H1 (cell line): ENCODE results near the gene TRIM56. TPM values are rescaled to one million over a fixed set of nuclear protein-coding genes. Genes with fewer than 3 reads are reported as not detected.

ENCODE experiments used
- CBX8 ChIP-seq: fragments of 300-800, 300-1000 bp; sonication (generic); IDR thresholded peaks from 2 replicates; pipeline ENCODE4 v1.7.1; 2016; ENCODE audit warnings: low read depth, low read length, borderline replicate concordance
- CHD7 ChIP-seq: fragments of 300-600 bp; sonication (generic); IDR thresholded peaks from 2 replicates; pipeline ENCODE4 v1.7.1; 2012; ENCODE audit warnings: low read length, moderate library complexity, mild to moderate bottlenecking, inconsistent platforms; ENCODE audit not compliant: insufficient replicate concordance
- EP300 ChIP-seq, 2 experiments: IDR thresholded peaks; 1 replicate in 1 of 2; 2 replicates in 1 of 2; pipeline ENCODE4 v1.6.1; 2011 to 2012; ENCODE audit warnings: low read depth in 2 of 2, low read length in 2 of 2, mild to moderate bottlenecking in 2 of 2, borderline replicate concordance in 1 of 2, inconsistent platforms in 1 of 2, moderate library complexity in 1 of 2
- HDAC2 ChIP-seq, 2 experiments: fragments of 300-600 bp in 1 of 2; sonication (generic) in 1 of 2; IDR thresholded peaks; 2 replicates each; pipeline ENCODE4 v1.6.1; 2011 to 2012; ENCODE audit warnings: low read depth in 2 of 2, low read length in 2 of 2, mild to moderate bottlenecking in 2 of 2, moderate library complexity in 2 of 2, borderline replicate concordance in 1 of 2, inconsistent platforms in 1 of 2
- RNF2 ChIP-seq: fragments of 200-900, 300-1000 bp; sonication (generic); IDR thresholded peaks from 2 replicates; pipeline ENCODE4 v1.7.1; 2016; ENCODE audit warnings: borderline replicate concordance, low read depth, mild to moderate bottlenecking, antibody characterized with exemption, low read length; ENCODE audit not compliant: poor library complexity, severe bottlenecking; ENCODE audit errors: missing control alignments
- SIRT6 ChIP-seq: IDR thresholded peaks from one replicate; pipeline ENCODE4 v1.7.1; 2012; ENCODE audit warnings: low read length, inconsistent platforms
- SP4 ChIP-seq: IDR thresholded peaks from 2 replicates; pipeline ENCODE4 v1.6.1; 2012; ENCODE audit warnings: low read length, inconsistent platforms
- TBP ChIP-seq: IDR thresholded peaks from 2 replicates; pipeline ENCODE4 v1.6.1; 2011; ENCODE audit warnings: low read depth, low read length, improper control_type of control experiment
- polyA plus RNA-seq, 7 experiments: library from polyadenylated mRNA; depleted of rRNA in 3 of 7; stranded (reverse) in 5 of 7; unstranded in 2 of 7; fragments of >200 nt in 5 of 7; fragments of 200-250 nt in 2 of 7; gene quantifications; 1 replicate in 5 of 7; 2 replicates in 1 of 7; 4 replicates in 1 of 7; pipeline versions ENCODE4 v1.2.1 to v1.2.3, GENCODE V29; 2011 to 2013; ENCODE audit warnings: missing spikeins in 2 of 7, mixed read lengths in 2 of 7
- total RNA-seq: library from RNA; stranded (reverse); fragmentation: NEBNext Ultra II Directional; extraction: Animal tissue kit (Norgen Biotek cat#: 25700); gene quantifications from 2 replicates; pipeline ENCODE4 v1.2.1, GENCODE V29; 2021

TRIM56 gene
- total and polyA plus RNA-seq, 2 of the 8 experiments (the other 6 are each of a cell fraction or from before 2014, with no cell fraction given), result 2.0 to 17.5 TPM

GRCh38 chr7:101140339-101140699 lies 55.0 kb downstream of the TRIM56 start (continued):
- no peak for TF ChIP-seq CHD7
- TF ChIP-seq HDAC2 (IDR thresholded peaks at IDR 0.05; ENCODE audit: borderline replicate concordance in 1 of 2, low read depth in 2 of 2, low read length in 2 of 2), result no peak
- TF ChIP-seq CBX8, result no peak
- no peak for TF ChIP-seq SP4
- no peak for TF ChIP-seq SIRT6
- TF ChIP-seq EP300 (IDR thresholded peaks at IDR 0.05; ENCODE audit: borderline replicate concordance in 1 of 2, low read depth in 2 of 2, low read length in 2 of 2), result no peak
- TF ChIP-seq TBP, result no peak
- TF ChIP-seq RNF2, result no peak
